Measurements from ENCODE around the gene MRPS33.
A peak's percentile ranks its signal among the peaks of the same experiment; 100 is the strongest.

DNA sequence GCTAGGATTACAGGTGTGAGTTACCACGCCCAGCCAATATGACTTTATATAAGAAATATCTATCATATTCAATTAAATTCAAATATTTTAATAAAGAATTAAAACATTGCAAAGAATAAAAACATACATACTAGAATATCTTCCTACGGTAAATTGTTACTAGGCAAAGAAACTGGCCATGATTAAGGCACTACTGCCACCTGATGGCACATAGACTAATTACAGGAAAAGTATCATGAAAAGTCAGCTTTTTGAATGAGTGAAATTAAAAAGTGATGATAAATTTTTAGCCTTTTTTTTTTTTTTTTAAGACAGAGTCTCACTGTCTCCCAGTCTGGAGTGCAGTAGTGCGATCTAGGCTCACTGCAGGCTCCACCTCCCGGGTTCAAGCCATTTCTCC is 30.9 kb downstream of the MRPS33 start:
- TF ChIP-seq, protein P1, sequence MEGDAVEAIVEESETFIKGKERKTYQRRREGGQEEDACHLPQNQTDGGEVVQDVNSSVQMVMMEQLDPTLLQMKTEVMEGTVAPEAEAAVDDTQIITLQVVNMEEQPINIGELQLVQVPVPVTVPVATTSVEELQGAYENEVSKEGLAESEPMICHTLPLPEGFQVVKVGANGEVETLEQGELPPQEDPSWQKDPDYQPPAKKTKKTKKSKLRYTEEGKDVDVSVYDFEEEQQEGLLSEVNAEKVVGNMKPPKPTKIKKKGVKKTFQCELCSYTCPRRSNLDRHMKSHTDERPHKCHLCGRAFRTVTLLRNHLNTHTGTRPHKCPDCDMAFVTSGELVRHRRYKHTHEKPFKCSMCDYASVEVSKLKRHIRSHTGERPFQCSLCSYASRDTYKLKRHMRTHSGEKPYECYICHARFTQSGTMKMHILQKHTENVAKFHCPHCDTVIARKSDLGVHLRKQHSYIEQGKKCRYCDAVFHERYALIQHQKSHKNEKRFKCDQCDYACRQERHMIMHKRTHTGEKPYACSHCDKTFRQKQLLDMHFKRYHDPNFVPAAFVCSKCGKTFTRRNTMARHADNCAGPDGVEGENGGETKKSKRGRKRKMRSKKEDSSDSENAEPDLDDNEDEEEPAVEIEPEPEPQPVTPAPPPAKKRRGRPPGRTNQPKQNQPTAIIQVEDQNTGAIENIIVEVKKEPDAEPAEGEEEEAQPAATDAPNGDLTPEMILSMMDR (conservative IDR thresholded peaks at IDR 0.05; ENCODE audit: low read depth in 2 of 2): peak; percentile 71 to 83
- no peak for TF ChIP-seq POLR2AphosphoS5 (IDR thresholded peaks at IDR 0.05; ENCODE audit: low read depth)
- TF ChIP-seq EZH2 (IDR thresholded peaks at IDR 0.05; ENCODE audit: low read depth, unreplicated experiment): no peak
- TF ChIP-seq EZH2phosphoT487 (IDR thresholded peaks at IDR 0.05; ENCODE audit: unreplicated experiment): no peak
- no peak for TF ChIP-seq JUNB (IDR thresholded peaks at IDR 0.05; ENCODE audit: unreplicated experiment)
- TF ChIP-seq, protein P2, sequence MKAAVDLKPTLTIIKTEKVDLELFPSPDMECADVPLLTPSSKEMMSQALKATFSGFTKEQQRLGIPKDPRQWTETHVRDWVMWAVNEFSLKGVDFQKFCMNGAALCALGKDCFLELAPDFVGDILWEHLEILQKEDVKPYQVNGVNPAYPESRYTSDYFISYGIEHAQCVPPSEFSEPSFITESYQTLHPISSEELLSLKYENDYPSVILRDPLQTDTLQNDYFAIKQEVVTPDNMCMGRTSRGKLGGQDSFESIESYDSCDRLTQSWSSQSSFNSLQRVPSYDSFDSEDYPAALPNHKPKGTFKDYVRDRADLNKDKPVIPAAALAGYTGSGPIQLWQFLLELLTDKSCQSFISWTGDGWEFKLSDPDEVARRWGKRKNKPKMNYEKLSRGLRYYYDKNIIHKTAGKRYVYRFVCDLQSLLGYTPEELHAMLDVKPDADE (IDR thresholded peaks at IDR 0.05): no peak
- no peak for TF ChIP-seq ZNF331 (CRISPR knock-in tag; IDR thresholded peaks at IDR 0.05; ENCODE audit: low read depth)

All from GM23338 (cell line).